Measurements from ENCODE around the gene COG5. TPM values are rescaled to one million over a fixed set of nuclear protein-coding genes. Genes with fewer than 3 reads are reported as not detected.

COG5 gene
- total and polyA plus RNA-seq, 2 of the 4 experiments (the other 2 are of a cell fraction) = 18.5 to 27.4 TPM

DNA sequence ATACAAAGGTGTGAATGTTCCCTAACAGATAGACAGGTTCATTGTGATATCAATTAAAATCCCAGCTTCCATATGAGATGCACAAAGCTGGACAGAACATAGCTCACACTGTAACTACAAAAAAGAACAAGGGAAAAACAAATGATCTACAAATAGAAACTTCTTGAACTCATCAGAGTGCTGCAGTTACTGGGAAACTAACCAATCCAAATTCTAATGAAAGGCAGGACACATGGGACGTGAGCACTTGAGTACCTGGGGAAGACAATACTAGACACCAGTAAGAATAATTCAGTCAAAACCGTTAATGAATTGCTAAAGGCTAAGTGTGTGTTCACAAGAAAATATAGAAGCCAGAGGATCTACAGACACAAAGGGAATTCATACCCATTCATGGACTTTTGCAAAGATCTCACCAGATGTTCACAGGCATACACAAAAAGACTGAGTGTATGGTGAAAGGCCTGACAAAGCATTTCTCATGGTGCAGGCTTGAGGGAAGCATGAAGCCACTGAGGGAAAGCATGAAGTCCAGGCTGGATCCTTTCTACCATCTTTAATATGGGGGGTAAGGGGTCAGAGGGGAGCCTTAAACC is 101.7 kb downstream of the COG5 start:
- CTCF ChIA-PET = no interaction called here

More for the DNA sequence above, 101.7 kb downstream of the COG5 start:
- dilution Hi-C loops (cut with HindIII; ENCODE audit: low sequenced_read_pairs, unreplicated experiment) (loop anchor here (25.0 kb wide), 1 partner anchor 250 kb away; no protein-coding TSS in a partner anchor), in situ Hi-C loops (cut with MboI; ENCODE audit: low sequenced_read_pairs) (loop anchor here (5.0 kb wide), 1 partner anchor 410 kb away; no protein-coding TSS in a partner anchor), intact Hi-C loops (cut with micrococcal nuclease) (loop anchor here (5.0 kb wide), 2 partner anchors 120 to 685 kb away; partner anchors contain the start of gene BCAP29)
- no peak overlapping the region for H4K8ac ChIP-seq (ENCODE audit: low read depth in 2 of 2, low read length in 2 of 2)
- peaks cover 8% of the 10 kb centered on the region; the same call in 1 of the 2 replicates for H4K20me1 ChIP-seq (ENCODE audit: insufficient read depth, low read length)
- H3K36me3 ChIP-seq (ENCODE audit: control insufficient read depth, insufficient read depth, low read length) = peaks cover 2% of the 10 kb centered on the region; the same call in 1 of the 2 replicates
- no peak overlapping the region for H3K4ac ChIP-seq (ENCODE audit: low read depth, low read length)
- no peak for TF ChIP-seq MAZ (IDR thresholded peaks at IDR 0.05; ENCODE audit: borderline replicate concordance, low read depth, low read length)
- no peak for TF ChIP-seq CEBPB (IDR thresholded peaks at IDR 0.05; ENCODE audit: low read depth, low read length)
- no peak for TF ChIP-seq MAFK (IDR thresholded peaks at IDR 0.05; ENCODE audit: low read depth, low read length)
- no peak for TF ChIP-seq ELK1 (IDR thresholded peaks at IDR 0.05; ENCODE audit: borderline replicate concordance, low read depth, low read length)
- TF ChIP-seq RCOR1 (IDR thresholded peaks at IDR 0.05; ENCODE audit: insufficient replicate concordance, low read length) = no peak
- TF ChIP-seq NFE2L2 (IDR thresholded peaks at IDR 0.05; ENCODE audit: low read depth, low read length) = no peak
- TF ChIP-seq MXI1 (IDR thresholded peaks at IDR 0.05; ENCODE audit: borderline replicate concordance, low read depth, low read length) = no peak
- TF ChIP-seq SMC3 (IDR thresholded peaks at IDR 0.05; ENCODE audit: low read depth, low read length) = no peak
- no peak for TF ChIP-seq FOS (IDR thresholded peaks at IDR 0.05; ENCODE audit: low read depth, low read length)
- TF ChIP-seq, protein P1, sequence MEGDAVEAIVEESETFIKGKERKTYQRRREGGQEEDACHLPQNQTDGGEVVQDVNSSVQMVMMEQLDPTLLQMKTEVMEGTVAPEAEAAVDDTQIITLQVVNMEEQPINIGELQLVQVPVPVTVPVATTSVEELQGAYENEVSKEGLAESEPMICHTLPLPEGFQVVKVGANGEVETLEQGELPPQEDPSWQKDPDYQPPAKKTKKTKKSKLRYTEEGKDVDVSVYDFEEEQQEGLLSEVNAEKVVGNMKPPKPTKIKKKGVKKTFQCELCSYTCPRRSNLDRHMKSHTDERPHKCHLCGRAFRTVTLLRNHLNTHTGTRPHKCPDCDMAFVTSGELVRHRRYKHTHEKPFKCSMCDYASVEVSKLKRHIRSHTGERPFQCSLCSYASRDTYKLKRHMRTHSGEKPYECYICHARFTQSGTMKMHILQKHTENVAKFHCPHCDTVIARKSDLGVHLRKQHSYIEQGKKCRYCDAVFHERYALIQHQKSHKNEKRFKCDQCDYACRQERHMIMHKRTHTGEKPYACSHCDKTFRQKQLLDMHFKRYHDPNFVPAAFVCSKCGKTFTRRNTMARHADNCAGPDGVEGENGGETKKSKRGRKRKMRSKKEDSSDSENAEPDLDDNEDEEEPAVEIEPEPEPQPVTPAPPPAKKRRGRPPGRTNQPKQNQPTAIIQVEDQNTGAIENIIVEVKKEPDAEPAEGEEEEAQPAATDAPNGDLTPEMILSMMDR (conservative IDR thresholded peaks at IDR 0.05; ENCODE audit: low read depth, low read length) = no peak
- no peak for TF ChIP-seq RFX5 (IDR thresholded peaks at IDR 0.05; ENCODE audit: low read depth, low read length)
- no peak for TF ChIP-seq USF2 (IDR thresholded peaks at IDR 0.05; ENCODE audit: low read depth, low read length)
- no peak for TF ChIP-seq POLR2A (IDR thresholded peaks at IDR 0.05; ENCODE audit: low read depth, low read length)
- TF ChIP-seq RAD21 (IDR thresholded peaks at IDR 0.05; ENCODE audit: low read length) = no peak
- no peak for TF ChIP-seq BHLHE40 (IDR thresholded peaks at IDR 0.05; ENCODE audit: low read depth, low read length)
- TF ChIP-seq CHD1 (IDR thresholded peaks at IDR 0.05; ENCODE audit: low read depth, low read length) = no peak
- H2BK120ac ChIP-seq (ENCODE audit: low read depth, low read length) = no peak overlapping the region
- POLR2A ChIA-PET (ENCODE audit: unreplicated experiment) = no interaction called here
- H3K27me3 ChIP-seq (ENCODE audit: control insufficient read depth, insufficient read depth, low read length) = no peaks in the 10 kb centered on the region
- H3K56ac ChIP-seq (ENCODE audit: extremely low read depth, insufficient read depth, low read length) = no peak overlapping the region
- no peak overlapping the region for H2AK9ac ChIP-seq (replicated peaks; ENCODE audit: low read depth, low read length, poor library complexity)
- H2BK15ac ChIP-seq (ENCODE audit: low read depth, low read length) = no peak overlapping the region
- no peak overlapping the region for H2BK20ac ChIP-seq (ENCODE audit: low read depth, low read length)
- no CpG with 5 or more reads among the region's 2 CpGs for WGBS, 2 experiments (ENCODE audit: extremely low coverage in 2 of 2, insufficient read length in 1 of 2)
- no peak overlapping the region for H2AK5ac ChIP-seq (ENCODE audit: low read depth, low read length)
- H3K14ac ChIP-seq (replicated peaks; ENCODE audit: low read depth, low read length) = no peak overlapping the region
- no peaks in the 10 kb centered on the region for H3K4me1 ChIP-seq (ENCODE audit: control insufficient read depth, insufficient read depth, low read length)
- H3K9me3 ChIP-seq (ENCODE audit: control insufficient read depth, insufficient read depth, low read length) = no peaks in the 10 kb centered on the region
- H3K79me1 ChIP-seq (ENCODE audit: low read depth in 1 of 2, low read length in 2 of 2) = peaks cover 0 to 15% of the 10 kb centered on the region in 2 experiments; a peak in 2 of 4 replicates
- no peak overlapping the region for H4K5ac ChIP-seq (ENCODE audit: low read depth, low read length)
- no peak overlapping the region for H2AFZ ChIP-seq (replicated peaks; ENCODE audit: low read length, poor library complexity)
- no TSS peak for BruUV-seq (replicated peaks)
- no peak overlapping the region for H3K4me2 ChIP-seq (ENCODE audit: low read depth, low read length)
- H2BK5ac ChIP-seq (ENCODE audit: low read depth, low read length, poor library complexity, severe bottlenecking) = no peak overlapping the region
- no peak for ATAC-seq (ENCODE audit: low read depth)
- no peak overlapping the region for H3K4me3 ChIP-seq (ENCODE audit: insufficient read depth, low read depth, low read length)
- no peak overlapping the region for H3K23ac ChIP-seq (ENCODE audit: low read depth, low read length)
- no peak for DNase-seq
- H3K9me1 ChIP-seq (ENCODE audit: insufficient read depth, low read length) = peaks cover 2% of the 10 kb centered on the region; the same call in 1 of the 2 replicates
- H4K91ac ChIP-seq (ENCODE audit: insufficient read depth, low read depth, low read length) = no peak overlapping the region
- H3K18ac ChIP-seq (ENCODE audit: low read depth, low read length) = no peak overlapping the region
- H3K9ac ChIP-seq (ENCODE audit: low read depth, low read length) = no peak overlapping the region
- H3K27ac ChIP-seq (ENCODE audit: insufficient read depth, low read length) = no peak overlapping the region

Measured in IMR-90 (cell line).